Measurements from ENCODE around the gene PROB1. TPM values are rescaled to one million over a fixed set of nuclear protein-coding genes. Genes with fewer than 3 reads are reported as not detected.
"Not testable (repeated sequence)": the region's sequence is repeated elsewhere in the genome, so short reads cannot be mapped to it uniquely, and the experiment has no call there.

PROB1 gene
- total RNA-seq, 2 donors from 2014 or later, result 1.9 to 4.9 TPM

- no peak overlapping the region for H3K4me3 ChIP-seq
- no peak for TF ChIP-seq CTCF (IDR thresholded peaks at IDR 0.05)
- H3K27me3 ChIP-seq (replicated peaks; ENCODE audit: insufficient read depth), result no peaks in the 10 kb centered on the region
- no peaks in the 10 kb centered on the region for H3K36me3 ChIP-seq
- H3K9me3 ChIP-seq, result no peaks in the 10 kb centered on the region
- ATAC-seq (ENCODE audit: insufficient number of reproducible peaks, low FRiP score, low read depth), result no peak
- DNase-seq (ENCODE audit: low spot score), result no peak
- peak overlapping the region; percentile 77 to 85 for H3K27ac ChIP-seq
- peaks cover 21 to 43% of the 10 kb centered on the region in 2 donors for H3K4me1 ChIP-seq (ENCODE audit: control insufficient read depth in 1 of 2, low read depth in 2 of 2)
Observed at GRCh38 chr5:139410993-139411828, 16.3 kb upstream of the PROB1 start.

GRCh38 chr5:139410121-139410992, 15.5 kb upstream of the PROB1 start:
- peaks cover 14 to 34% of the 10 kb centered on the region in 2 donors for H3K4me1 ChIP-seq (ENCODE audit: control insufficient read depth in 1 of 2, low read depth in 2 of 2)
- no peak for TF ChIP-seq CTCF (IDR thresholded peaks at IDR 0.05)
- ATAC-seq (ENCODE audit: insufficient number of reproducible peaks, low FRiP score, low read depth), result no peak
- no peaks in the 10 kb centered on the region for H3K27me3 ChIP-seq (replicated peaks; ENCODE audit: insufficient read depth)
- H3K36me3 ChIP-seq, result no peaks in the 10 kb centered on the region
- H3K9me3 ChIP-seq, result no peaks in the 10 kb centered on the region
- no peak overlapping the region for H3K4me3 ChIP-seq
- peak overlapping the region; percentile 77 to 85 for H3K27ac ChIP-seq
- DNase-seq (ENCODE audit: low spot score), result no peak

- H3K27me3 ChIP-seq (replicated peaks; ENCODE audit: insufficient read depth); H3K4me3 ChIP-seq; DNase-seq (ENCODE audit: low spot score); H3K9me3 ChIP-seq; H3K27ac ChIP-seq; ATAC-seq (ENCODE audit: insufficient number of reproducible peaks, low FRiP score, low read depth); H3K36me3 ChIP-seq: not testable (repeated sequence)
- H3K4me1 ChIP-seq (ENCODE audit: control insufficient read depth in 1 of 2, low read depth in 2 of 2), result peaks cover 13 to 28% of the 10 kb centered on the region in 2 donors
Observed at GRCh38 chr5:139409116-139409515, 14.2 kb upstream of the PROB1 start.

GRCh38 chr5:139408191-139408590, 13.3 kb upstream of the PROB1 start:
- no peak overlapping the region for H3K27ac ChIP-seq
- TF ChIP-seq CTCF (IDR thresholded peaks at IDR 0.05), result no peak
- no peaks in the 10 kb centered on the region for H3K9me3 ChIP-seq
- peaks cover 13 to 30% of the 10 kb centered on the region in 2 donors for H3K4me1 ChIP-seq (ENCODE audit: control insufficient read depth in 1 of 2, low read depth in 2 of 2)
- ATAC-seq (ENCODE audit: insufficient number of reproducible peaks, low FRiP score, low read depth) (no peak), DNase-seq (ENCODE audit: low spot score) (no peak)
- H3K36me3 ChIP-seq, result no peaks in the 10 kb centered on the region
- no peak overlapping the region for H3K4me3 ChIP-seq
- H3K27me3 ChIP-seq (replicated peaks; ENCODE audit: insufficient read depth), result no peaks in the 10 kb centered on the region

GRCh38 chr5:139407517-139407916, 12.6 kb upstream of the PROB1 start:
- no peak overlapping the region for H3K4me3 ChIP-seq
- TF ChIP-seq CTCF (IDR thresholded peaks at IDR 0.05), result no peak
- H3K27me3 ChIP-seq (replicated peaks; ENCODE audit: insufficient read depth), result no peaks in the 10 kb centered on the region
- no peaks in the 10 kb centered on the region for H3K9me3 ChIP-seq
- H3K36me3 ChIP-seq, result no peaks in the 10 kb centered on the region
- DNase-seq (ENCODE audit: low spot score) (no peak), ATAC-seq (ENCODE audit: insufficient number of reproducible peaks, low FRiP score, low read depth) (no peak)
- no peak overlapping the region for H3K27ac ChIP-seq
- H3K4me1 ChIP-seq (ENCODE audit: control insufficient read depth in 1 of 2, low read depth in 2 of 2), result peaks cover 13 to 36% of the 10 kb centered on the region in 2 donors

Measured in thoracic aorta (tissue), 2 donors.